HEK293 (cell line): Measurements from ENCODE around the gene CPA4.

Source experiments
- CTCF ChIA-PET: fragments of 350-600 bp; formaldehyde crosslinking; extraction: SDS; loops from one replicate; lab custom pipeline; 2021; ENCODE audit warnings: antibody characterized with exemption; lab: Yijun Ruan, JAX
- POLR2A ChIA-PET: fragments of 300-600 bp; formaldehyde crosslinking; extraction: SDS; loops from one replicate; lab custom pipeline; 2020; ENCODE audit warnings: antibody characterized with exemption, inconsistent platforms; lab: Yijun Ruan, JAX
- H3K27ac ChIP-seq: fragments of 200-500 bp; sonication (Bioruptor generic); 2 replicates; pipeline ENCODE4 v1.5.1; 2014; ENCODE audit warnings: low read depth, low read length, control low read depth, inconsistent platforms; ENCODE audit errors: extremely low read depth
- H3K36me3 ChIP-seq, 2 experiments: fragments of 200-500 bp in 1 of 2; sonication (Bioruptor generic) in 1 of 2; 1 replicate in 1 of 2; 2 replicates in 1 of 2; pipeline ENCODE4 v1.5.1; 2014 to 2017; ENCODE audit warnings: inconsistent platforms in 2 of 2, low read length in 2 of 2; ENCODE audit not compliant: control insufficient read depth in 2 of 2, insufficient read depth in 1 of 2
- H3K4me1 ChIP-seq: fragments of 200-500 bp; sonication (Bioruptor generic); 2 replicates; pipeline ENCODE4 v1.5.1; 2014; ENCODE audit warnings: mild to moderate bottlenecking, low read length, inconsistent platforms; ENCODE audit not compliant: control insufficient read depth, insufficient read depth
- H3K4me3 ChIP-seq: 2 replicates; pipeline ENCODE4 v1.5.1; 2011; ENCODE audit warnings: low read depth, mild to moderate bottlenecking, control low read depth, low read length, moderate library complexity
- H3K9me3 ChIP-seq: fragments of 200-500 bp; sonication (Bioruptor generic); 2 replicates; pipeline ENCODE4 v1.5.1; 2014; ENCODE audit warnings: low read depth, low read length, inconsistent platforms; ENCODE audit not compliant: control insufficient read depth, insufficient read depth
- EGR2 ChIP-seq: fragments of 450-650 bp; formaldehyde crosslinking; IDR thresholded peaks from 2 replicates; pipeline ENCODE4 v1.5.1; 2016; ENCODE audit warnings: low read depth, missing biosample characterization, missing genetic modification characterization
- GFI1B ChIP-seq: fragments of 450-650 bp; formaldehyde crosslinking; IDR thresholded peaks from 2 replicates; pipeline ENCODE4 v1.5.1; 2016; ENCODE audit warnings: missing biosample characterization, missing genetic modification characterization
- OVOL3 ChIP-seq: fragments of 450-650 bp; formaldehyde crosslinking; IDR thresholded peaks from 2 replicates; pipeline ENCODE4 v1.5.1; 2016; ENCODE audit warnings: missing biosample characterization, missing genetic modification characterization
- SALL2 ChIP-seq: fragments of 450-650 bp; formaldehyde crosslinking; IDR thresholded peaks from 2 replicates; pipeline ENCODE4 v1.5.0; 2017; ENCODE audit warnings: missing biosample characterization, mild to moderate bottlenecking, missing genetic modification characterization, borderline replicate concordance
- SP7 ChIP-seq: fragments of 450-650 bp; formaldehyde crosslinking; IDR thresholded peaks from 2 replicates; pipeline ENCODE4 v1.5.1; 2016; ENCODE audit warnings: missing biosample characterization, missing genetic modification characterization
- YY2 ChIP-seq: fragments of 450-650 bp; formaldehyde crosslinking; IDR thresholded peaks from 2 replicates; pipeline ENCODE4 v1.5.1; 2016; ENCODE audit warnings: missing biosample characterization, missing genetic modification characterization
- ZFP69B ChIP-seq: fragments of 450-650 bp; formaldehyde crosslinking; IDR thresholded peaks from 2 replicates; pipeline ENCODE4 v1.5.1; 2016; ENCODE audit warnings: missing biosample characterization, missing genetic modification characterization
- ZNF416 ChIP-seq: fragments of 450-650 bp; formaldehyde crosslinking; IDR thresholded peaks from 2 replicates; pipeline ENCODE4 v1.5.1; 2016; ENCODE audit warnings: missing biosample characterization, missing genetic modification characterization
- ZNF473 ChIP-seq: fragments of 450-650 bp; formaldehyde crosslinking; IDR thresholded peaks from 2 replicates; pipeline ENCODE4 v1.5.1; 2017; ENCODE audit warnings: missing biosample characterization, missing genetic modification characterization
- ZNF544 ChIP-seq: fragments of 450-650 bp; formaldehyde crosslinking; IDR thresholded peaks from 2 replicates; pipeline ENCODE4 v1.5.0; 2017; ENCODE audit warnings: missing biosample characterization, missing genetic modification characterization
- ZNF701 ChIP-seq: fragments of 450-650 bp; formaldehyde crosslinking; IDR thresholded peaks from 2 replicates; pipeline ENCODE4 v1.5.1; 2016; ENCODE audit warnings: missing biosample characterization, missing genetic modification characterization
- ZNF707 ChIP-seq: fragments of 450-650 bp; formaldehyde crosslinking; IDR thresholded peaks from 2 replicates; pipeline ENCODE4 v1.5.1; 2016; ENCODE audit warnings: missing biosample characterization, missing genetic modification characterization
- ZNF747 ChIP-seq: fragments of 450-650 bp; formaldehyde crosslinking; IDR thresholded peaks from 2 replicates; pipeline ENCODE4 v1.5.1; 2016; ENCODE audit warnings: missing biosample characterization, missing genetic modification characterization
- ZNF830 ChIP-seq: fragments of 450-650 bp; IDR thresholded peaks from 2 replicates; pipeline ENCODE4 v1.5.0; 2018; ENCODE audit warnings: missing biosample characterization, missing genetic modification characterization, low read depth, mild to moderate bottlenecking, moderate library complexity
- ZNF843 ChIP-seq: fragments of 450-650 bp; formaldehyde crosslinking; IDR thresholded peaks from 2 replicates; pipeline ENCODE4 v1.5.1; 2016; ENCODE audit warnings: missing biosample characterization, missing genetic modification characterization
- TF ChIP-seq, protein P1 (sequence below): fragments of 450-650 bp; formaldehyde crosslinking; IDR thresholded peaks from 2 replicates; pipeline ENCODE4 v1.5.1; 2016; ENCODE audit warnings: missing biosample characterization, missing genetic modification characterization
- TF ChIP-seq, protein P2 (sequence below): fragments of 450-650 bp; formaldehyde crosslinking; IDR thresholded peaks from 2 replicates; pipeline ENCODE4 v1.5.1; 2016; ENCODE audit warnings: missing biosample characterization, missing genetic modification characterization
- TF ChIP-seq, protein P3 (sequence below): fragments of 450-650 bp; formaldehyde crosslinking; IDR thresholded peaks from 2 replicates; pipeline ENCODE4 v1.5.1; 2016; ENCODE audit warnings: missing biosample characterization, missing genetic modification characterization, low read depth
- TF ChIP-seq, protein P4 (sequence below): fragments of 450-650 bp; formaldehyde crosslinking; IDR thresholded peaks from 2 replicates; pipeline ENCODE4 v1.5.1; 2016; ENCODE audit warnings: missing biosample characterization, missing genetic modification characterization

CPA4 gene

DNA sequence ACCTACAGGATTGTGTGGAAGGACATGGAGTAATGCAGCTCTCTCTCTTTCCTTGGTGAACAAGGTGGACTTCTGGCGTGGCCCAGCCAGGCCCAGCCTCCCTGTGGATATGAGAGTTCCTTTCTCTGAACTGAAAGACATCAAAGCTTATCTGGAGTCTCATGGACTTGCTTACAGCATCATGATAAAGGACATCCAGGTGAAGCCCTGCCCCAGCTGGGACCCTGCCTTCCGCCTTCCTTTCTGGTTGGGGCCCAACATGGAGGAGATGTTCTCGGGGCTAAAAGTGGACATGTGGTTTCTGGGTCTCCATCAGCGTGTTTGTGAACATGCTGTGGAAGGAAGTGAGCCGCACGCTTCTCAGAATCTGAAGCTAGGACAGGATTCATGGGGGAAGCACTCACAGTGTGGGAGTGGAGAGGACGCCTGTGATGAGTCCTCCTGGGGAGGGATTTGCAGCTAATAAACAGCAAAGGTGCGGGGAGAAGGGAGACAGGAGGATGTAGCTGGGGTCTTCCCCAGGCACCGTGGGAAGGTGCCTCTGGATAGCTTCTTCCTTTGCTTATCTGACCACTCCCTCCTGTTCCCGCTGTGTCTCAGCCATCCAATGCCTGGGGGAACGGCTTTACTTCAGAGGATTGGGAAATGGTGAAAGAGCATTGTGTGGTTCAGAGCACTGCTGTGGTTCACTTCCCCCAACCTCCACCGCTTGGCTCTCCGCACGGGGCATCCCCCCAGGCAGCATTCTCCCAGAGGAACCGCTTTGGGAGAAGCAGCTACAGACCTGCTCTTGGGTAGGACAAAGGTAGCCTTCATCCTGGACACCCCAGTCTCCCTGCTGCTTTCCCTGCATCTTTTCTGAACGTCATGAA, 57.2 kb downstream of the CPA4 start:
- ChIA-PET CTCF (no interaction called here), POLR2A (interaction anchor here (0.6 kb wide), 1 partner anchor 212 kb away, joined by 3 read pairs; no protein-coding TSS in a partner anchor)
- Histone ChIP-seq H3K9me3 (no peaks in the 10 kb centered on the region), H3K36me3 (no peaks in the 10 kb centered on the region), H3K4me3 (no peak overlapping the region), H3K27ac (no peak overlapping the region), H3K4me1 (no peaks in the 10 kb centered on the region)
- TF ChIP-seq ZNF544 (tag by site-specific recombination) (no peak), ZFP69B (tag by site-specific recombination) (no peak), GFI1B (tag by site-specific recombination) (no peak), YY2 (tag by site-specific recombination) (no peak), ZNF747 (no peak), EGR2 (tag by site-specific recombination) (no peak), ZNF707 (tag by site-specific recombination) (no peak), SP7 (tag by site-specific recombination) (no peak), SALL2 (tag by site-specific recombination) (no peak), ZNF473 (no peak), ZNF701 (no peak), OVOL3 (tag by site-specific recombination) (no peak), ZNF843 (tag by site-specific recombination) (no peak), ZNF830 (no peak), ZNF416 (tag by site-specific recombination) (no peak)
- TF ChIP-seq, protein P1, sequence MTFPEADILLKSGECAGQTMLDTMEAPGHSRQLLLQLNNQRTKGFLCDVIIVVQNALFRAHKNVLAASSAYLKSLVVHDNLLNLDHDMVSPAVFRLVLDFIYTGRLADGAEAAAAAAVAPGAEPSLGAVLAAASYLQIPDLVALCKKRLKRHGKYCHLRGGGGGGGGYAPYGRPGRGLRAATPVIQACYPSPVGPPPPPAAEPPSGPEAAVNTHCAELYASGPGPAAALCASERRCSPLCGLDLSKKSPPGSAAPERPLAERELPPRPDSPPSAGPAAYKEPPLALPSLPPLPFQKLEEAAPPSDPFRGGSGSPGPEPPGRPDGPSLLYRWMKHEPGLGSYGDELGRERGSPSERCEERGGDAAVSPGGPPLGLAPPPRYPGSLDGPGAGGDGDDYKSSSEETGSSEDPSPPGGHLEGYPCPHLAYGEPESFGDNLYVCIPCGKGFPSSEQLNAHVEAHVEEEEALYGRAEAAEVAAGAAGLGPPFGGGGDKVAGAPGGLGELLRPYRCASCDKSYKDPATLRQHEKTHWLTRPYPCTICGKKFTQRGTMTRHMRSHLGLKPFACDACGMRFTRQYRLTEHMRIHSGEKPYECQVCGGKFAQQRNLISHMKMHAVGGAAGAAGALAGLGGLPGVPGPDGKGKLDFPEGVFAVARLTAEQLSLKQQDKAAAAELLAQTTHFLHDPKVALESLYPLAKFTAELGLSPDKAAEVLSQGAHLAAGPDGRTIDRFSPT (tag by site-specific recombination) = no peak
- TF ChIP-seq, protein P2, sequence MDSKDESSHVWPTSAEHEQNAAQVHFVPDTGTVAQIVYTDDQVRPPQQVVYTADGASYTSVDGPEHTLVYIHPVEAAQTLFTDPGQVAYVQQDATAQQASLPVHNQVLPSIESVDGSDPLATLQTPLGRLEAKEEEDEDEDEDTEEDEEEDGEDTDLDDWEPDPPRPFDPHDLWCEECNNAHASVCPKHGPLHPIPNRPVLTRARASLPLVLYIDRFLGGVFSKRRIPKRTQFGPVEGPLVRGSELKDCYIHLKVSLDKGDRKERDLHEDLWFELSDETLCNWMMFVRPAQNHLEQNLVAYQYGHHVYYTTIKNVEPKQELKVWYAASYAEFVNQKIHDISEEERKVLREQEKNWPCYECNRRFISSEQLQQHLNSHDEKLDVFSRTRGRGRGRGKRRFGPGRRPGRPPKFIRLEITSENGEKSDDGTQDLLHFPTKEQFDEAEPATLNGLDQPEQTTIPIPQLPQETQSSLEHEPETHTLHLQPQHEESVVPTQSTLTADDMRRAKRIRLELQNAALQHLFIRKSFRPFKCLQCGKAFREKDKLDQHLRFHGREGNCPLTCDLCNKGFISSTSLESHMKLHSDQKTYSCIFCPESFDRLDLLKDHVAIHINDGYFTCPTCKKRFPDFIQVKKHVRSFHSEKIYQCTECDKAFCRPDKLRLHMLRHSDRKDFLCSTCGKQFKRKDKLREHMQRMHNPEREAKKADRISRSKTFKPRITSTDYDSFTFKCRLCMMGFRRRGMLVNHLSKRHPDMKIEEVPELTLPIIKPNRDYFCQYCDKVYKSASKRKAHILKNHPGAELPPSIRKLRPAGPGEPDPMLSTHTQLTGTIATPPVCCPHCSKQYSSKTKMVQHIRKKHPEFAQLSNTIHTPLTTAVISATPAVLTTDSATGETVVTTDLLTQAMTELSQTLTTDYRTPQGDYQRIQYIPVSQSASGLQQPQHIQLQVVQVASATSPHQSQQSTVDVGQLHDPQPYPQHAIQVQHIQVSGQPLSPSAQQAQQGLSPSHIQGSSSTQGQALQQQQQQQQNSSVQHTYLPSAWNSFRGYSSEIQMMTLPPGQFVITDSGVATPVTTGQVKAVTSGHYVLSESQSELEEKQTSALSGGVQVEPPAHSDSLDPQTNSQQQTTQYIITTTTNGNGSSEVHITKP (tag by site-specific recombination) = no peak
- TF ChIP-seq, protein P3, sequence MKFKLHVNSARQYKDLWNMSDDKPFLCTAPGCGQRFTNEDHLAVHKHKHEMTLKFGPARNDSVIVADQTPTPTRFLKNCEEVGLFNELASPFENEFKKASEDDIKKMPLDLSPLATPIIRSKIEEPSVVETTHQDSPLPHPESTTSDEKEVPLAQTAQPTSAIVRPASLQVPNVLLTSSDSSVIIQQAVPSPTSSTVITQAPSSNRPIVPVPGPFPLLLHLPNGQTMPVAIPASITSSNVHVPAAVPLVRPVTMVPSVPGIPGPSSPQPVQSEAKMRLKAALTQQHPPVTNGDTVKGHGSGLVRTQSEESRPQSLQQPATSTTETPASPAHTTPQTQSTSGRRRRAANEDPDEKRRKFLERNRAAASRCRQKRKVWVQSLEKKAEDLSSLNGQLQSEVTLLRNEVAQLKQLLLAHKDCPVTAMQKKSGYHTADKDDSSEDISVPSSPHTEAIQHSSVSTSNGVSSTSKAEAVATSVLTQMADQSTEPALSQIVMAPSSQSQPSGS (tag by site-specific recombination) = no peak
- TF ChIP-seq, protein P4, sequence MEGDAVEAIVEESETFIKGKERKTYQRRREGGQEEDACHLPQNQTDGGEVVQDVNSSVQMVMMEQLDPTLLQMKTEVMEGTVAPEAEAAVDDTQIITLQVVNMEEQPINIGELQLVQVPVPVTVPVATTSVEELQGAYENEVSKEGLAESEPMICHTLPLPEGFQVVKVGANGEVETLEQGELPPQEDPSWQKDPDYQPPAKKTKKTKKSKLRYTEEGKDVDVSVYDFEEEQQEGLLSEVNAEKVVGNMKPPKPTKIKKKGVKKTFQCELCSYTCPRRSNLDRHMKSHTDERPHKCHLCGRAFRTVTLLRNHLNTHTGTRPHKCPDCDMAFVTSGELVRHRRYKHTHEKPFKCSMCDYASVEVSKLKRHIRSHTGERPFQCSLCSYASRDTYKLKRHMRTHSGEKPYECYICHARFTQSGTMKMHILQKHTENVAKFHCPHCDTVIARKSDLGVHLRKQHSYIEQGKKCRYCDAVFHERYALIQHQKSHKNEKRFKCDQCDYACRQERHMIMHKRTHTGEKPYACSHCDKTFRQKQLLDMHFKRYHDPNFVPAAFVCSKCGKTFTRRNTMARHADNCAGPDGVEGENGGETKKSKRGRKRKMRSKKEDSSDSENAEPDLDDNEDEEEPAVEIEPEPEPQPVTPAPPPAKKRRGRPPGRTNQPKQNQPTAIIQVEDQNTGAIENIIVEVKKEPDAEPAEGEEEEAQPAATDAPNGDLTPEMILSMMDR (tag by site-specific recombination) = no peak
